ENCODE data around the gene PDE2A.

GRCh38 chr11:72534371-72535193 is 139.6 kb downstream of the PDE2A start:
- no peak for TF ChIP-seq POLR2AphosphoS5 (IDR thresholded peaks at IDR 0.05; ENCODE audit: low read depth, low read length)
- no peak for TF ChIP-seq POLR2A (IDR thresholded peaks at IDR 0.05; ENCODE audit: low read depth, low read length)
- no peak for TF ChIP-seq TAF1 (IDR thresholded peaks at IDR 0.05; ENCODE audit: borderline replicate concordance, low read depth, low read length)
